Stimulated activated CD4-positive, alpha-beta T cell treated with anti-CD3 and anti-CD28 coated beads, Interleukin-2, amount 100 ng/mL, for 4 hours (primary cell): Measurements from ENCODE around the gene ATXN1L.
"Not testable (repeated sequence)": the region's sequence is repeated elsewhere in the genome, so short reads cannot be mapped to it uniquely, and the experiment has no call there.

Experiments
- DNase-seq: peaks from one replicate; pipeline ENCODE4 v3.0.0-alpha.2; 2020; ENCODE audit warnings: low read depth

ATXN1L gene

GRCh38 chr16:71845639-71846430, at the start of gene ATXN1L:
ATXN1L (plus strand) TSS chr16:71845976; CDS start chr16:71849741, 3,765 bp downstream.
- peak; percentile 87 for DNase-seq

- DNase-seq = no peak
Observed at GRCh38 chr16:71796501-71797097, 49.2 kb upstream of the ATXN1L start.

- no peak for DNase-seq
Observed at GRCh38 chr16:71803305-71803690, 42.5 kb upstream of the ATXN1L start.

- peak; percentile 51 for DNase-seq
Observed at GRCh38 chr16:71807905-71808592, 37.7 kb upstream of the ATXN1L start.

GRCh38 chr16:71808593-71809459, 37.0 kb upstream of the ATXN1L start, which contains the start of gene AP1G1:
AP1G1 (minus strand) TSS chr16:71808834; CDS start chr16:71789479, 19,355 bp downstream.
- DNase-seq = peak; percentile 93

GRCh38 chr16:71810155-71810530, 35.6 kb upstream of the ATXN1L start:
- DNase-seq = not testable (repeated sequence)

- no peak for DNase-seq
Observed at GRCh38 chr16:71811261-71811803, 34.4 kb upstream of the ATXN1L start.

- DNase-seq = not testable (repeated sequence)
Observed at GRCh38 chr16:71817155-71817500, 28.6 kb upstream of the ATXN1L start.

- no peak for DNase-seq
Observed at GRCh38 chr16:71826533-71827017, 19.2 kb upstream of the ATXN1L start.

- DNase-seq = no peak
Observed at GRCh38 chr16:71830359-71830758, 15.4 kb upstream of the ATXN1L start.

- not testable (repeated sequence) for DNase-seq
Observed at GRCh38 chr16:71831698-71832097, 14.1 kb upstream of the ATXN1L start.

GRCh38 chr16:71832112-71832511, 13.7 kb upstream of the ATXN1L start:
- not testable (repeated sequence) for DNase-seq

- no peak for DNase-seq
Observed at GRCh38 chr16:71834291-71834690, 11.5 kb upstream of the ATXN1L start.

GRCh38 chr16:71837150-71837549, 8.6 kb upstream of the ATXN1L start:
- no peak for DNase-seq

- no peak for DNase-seq
Observed at GRCh38 chr16:71840052-71840451, 5.7 kb upstream of the ATXN1L start.

- no peak for DNase-seq
Observed at GRCh38 chr16:71843572-71843971, 2.2 kb upstream of the ATXN1L start.

- DNase-seq = no peak
Observed at GRCh38 chr16:71846431-71846830, 655 bp downstream of the ATXN1L start.

- DNase-seq = no peak
Observed at GRCh38 chr16:71847096-71847495, 1.3 kb downstream of the ATXN1L start.

- DNase-seq = no peak
Observed at GRCh38 chr16:71848622-71849021, 2.8 kb downstream of the ATXN1L start.

GRCh38 chr16:71851746-71852145, 6.0 kb downstream of the ATXN1L start:
- DNase-seq = no peak

GRCh38 chr16:71852158-71852557, 6.4 kb downstream of the ATXN1L start:
- DNase-seq = no peak

GRCh38 chr16:71852561-71852960, 6.8 kb downstream of the ATXN1L start:
- no peak for DNase-seq
